Ishikawa (cell line): ENCODE measurements around the gene BLMH.

ENCODE experiments used
- CEBPB ChIP-seq: IDR thresholded peaks from 2 replicates; pipeline ENCODE4 v1.6.1; 2012
- CREB1 ChIP-seq: IDR thresholded peaks from 2 replicates; pipeline ENCODE4 v1.6.1; 2012; ENCODE audit warnings: low read depth
- EGR1 ChIP-seq: IDR thresholded peaks from 2 replicates; pipeline ENCODE4 v1.6.1; 2012
- EP300 ChIP-seq: IDR thresholded peaks from 2 replicates; pipeline ENCODE4 v1.6.1; 2012; ENCODE audit warnings: borderline replicate concordance
- MAX ChIP-seq: IDR thresholded peaks from 2 replicates; pipeline ENCODE4 v1.6.1; 2012
- NFIC ChIP-seq: IDR thresholded peaks from 2 replicates; pipeline ENCODE4 v1.6.1; 2012
- RAD21 ChIP-seq: IDR thresholded peaks from 2 replicates; pipeline ENCODE4 v1.6.1; 2012; ENCODE audit warnings: low read depth
- REST ChIP-seq: IDR thresholded peaks from 2 replicates; pipeline ENCODE4 v1.6.1; 2012; ENCODE audit warnings: low read depth, mild to moderate bottlenecking
- TAF1 ChIP-seq: IDR thresholded peaks from 2 replicates; pipeline ENCODE4 v1.6.1; 2012; ENCODE audit warnings: low read depth, mild to moderate bottlenecking
- TCF12 ChIP-seq: IDR thresholded peaks from 2 replicates; pipeline ENCODE4 v1.6.1; 2012; ENCODE audit warnings: low read depth
- TEAD4 ChIP-seq: IDR thresholded peaks from 2 replicates; pipeline ENCODE4 v1.6.1; 2012
- YY1 ChIP-seq: IDR thresholded peaks from 2 replicates; pipeline ENCODE4 v1.6.1; 2012; ENCODE audit warnings: low read depth
- ZBTB7A ChIP-seq: IDR thresholded peaks from 2 replicates; pipeline ENCODE4 v1.6.1; 2012; ENCODE audit warnings: low read depth
- TF ChIP-seq, protein P1 (sequence below): IDR thresholded peaks from 2 replicates; pipeline ENCODE4 v1.6.1; 2012

DNA sequence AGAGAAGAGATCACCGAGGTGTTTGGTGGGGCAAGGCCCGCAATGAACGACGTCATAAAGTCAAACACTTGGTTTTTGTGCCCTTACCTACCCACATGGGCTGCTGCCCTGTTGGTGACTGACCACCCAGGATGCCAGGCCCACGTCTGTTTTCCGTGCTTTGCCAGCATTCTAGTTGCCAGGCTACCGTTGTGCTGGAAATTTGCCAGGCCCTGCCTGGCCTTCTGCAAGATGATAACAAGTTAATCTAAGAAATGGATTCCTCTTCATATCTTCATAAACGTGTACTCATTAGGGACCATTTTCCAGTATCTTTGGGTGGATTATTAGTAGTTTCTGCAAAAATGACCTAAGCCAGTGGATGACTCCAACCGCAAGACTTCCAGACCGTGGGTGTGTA lies 91.6 kb downstream of the BLMH start:
- no peak for TF ChIP-seq RAD21
- TF ChIP-seq, protein P1, sequence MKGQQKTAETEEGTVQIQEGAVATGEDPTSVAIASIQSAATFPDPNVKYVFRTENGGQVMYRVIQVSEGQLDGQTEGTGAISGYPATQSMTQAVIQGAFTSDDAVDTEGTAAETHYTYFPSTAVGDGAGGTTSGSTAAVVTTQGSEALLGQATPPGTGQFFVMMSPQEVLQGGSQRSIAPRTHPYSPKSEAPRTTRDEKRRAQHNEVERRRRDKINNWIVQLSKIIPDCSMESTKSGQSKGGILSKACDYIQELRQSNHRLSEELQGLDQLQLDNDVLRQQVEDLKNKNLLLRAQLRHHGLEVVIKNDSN: no peak
- TF ChIP-seq EP300: no peak
- TF ChIP-seq NFIC: no peak
- no peak for TF ChIP-seq TAF1
- TF ChIP-seq CREB1: no peak
- no peak for TF ChIP-seq TEAD4
- no peak for TF ChIP-seq MAX
- no peak for TF ChIP-seq ZBTB7A
- no peak for TF ChIP-seq YY1
- TF ChIP-seq CEBPB: no peak
- no peak for TF ChIP-seq REST
- no peak for TF ChIP-seq EGR1
- TF ChIP-seq TCF12: no peak
